H1 (cell line): ENCODE data around the gene DBP. TPM values are rescaled to one million over a fixed set of nuclear protein-coding genes. Genes with fewer than 3 reads are reported as not detected.

Source experiments
- CBX5 ChIP-seq: fragments of 300-800, 300-1000 bp; sonication (generic); IDR thresholded peaks from 2 replicates; pipeline ENCODE4 v1.7.1; 2016; ENCODE audit warnings: antibody characterized with exemption, low read length, low read depth
- GABPA ChIP-seq: IDR thresholded peaks from 2 replicates; pipeline ENCODE4 v1.6.1; 2011; ENCODE audit warnings: mild to moderate bottlenecking, low read length, moderate library complexity, borderline replicate concordance; ENCODE audit not compliant: insufficient read depth
- polyA plus RNA-seq, 7 experiments: library from polyadenylated mRNA; depleted of rRNA in 3 of 7; stranded (reverse) in 5 of 7; unstranded in 2 of 7; fragments of >200 nt in 5 of 7; fragments of 200-250 nt in 2 of 7; gene quantifications; 1 replicate in 5 of 7; 2 replicates in 1 of 7; 4 replicates in 1 of 7; pipeline versions ENCODE4 v1.2.1 to v1.2.3, GENCODE V29; 2011 to 2013; ENCODE audit warnings: missing spikeins in 2 of 7, mixed read lengths in 2 of 7
- total RNA-seq: library from RNA; stranded (reverse); fragmentation: NEBNext Ultra II Directional; extraction: Animal tissue kit (Norgen Biotek cat#: 25700); gene quantifications from 2 replicates; pipeline ENCODE4 v1.2.1, GENCODE V29; 2021
- TF ChIP-seq, protein P1 (sequence below), 3 experiments: IDR thresholded peaks; 1 replicate in 2 of 3; 2 replicates in 1 of 3; pipeline versions ENCODE4 v1.5.1 to v1.6.1; 2011; ENCODE audit warnings: low read length in 3 of 3, mild to moderate bottlenecking in 3 of 3, inconsistent platforms in 2 of 3, low read depth in 1 of 3, moderate library complexity in 1 of 3; ENCODE audit not compliant: insufficient read depth in 1 of 3; ENCODE audit errors: control extremely low read depth in 1 of 3

Gene DBP
- total and polyA plus RNA-seq, 2 of the 8 experiments (the other 6 are each of a cell fraction or from before 2014, with no cell fraction given) = 7.5 to 8.3 TPM

DNA sequence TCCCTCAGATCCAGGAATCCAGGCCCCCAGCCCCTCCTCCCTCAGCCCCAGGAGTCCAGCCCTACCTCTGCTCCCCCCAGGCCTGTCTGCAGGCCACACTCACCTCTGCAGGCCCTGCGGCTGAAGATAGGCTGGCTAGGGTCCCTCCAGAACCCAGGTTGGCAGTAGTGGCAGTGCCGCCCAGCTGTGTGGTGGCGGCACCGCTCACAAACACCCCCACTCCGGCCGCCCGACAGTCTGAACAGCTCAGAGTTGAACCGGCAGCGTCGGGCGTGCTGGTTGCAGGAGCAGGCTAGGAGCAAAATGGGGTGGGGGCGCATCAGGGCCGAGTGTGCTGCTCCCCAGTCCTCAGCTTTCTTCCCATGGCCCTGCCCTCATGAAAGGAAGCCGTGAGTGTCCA is 27.3 kb upstream of the DBP start (continued):
- TF ChIP-seq, protein P1, sequence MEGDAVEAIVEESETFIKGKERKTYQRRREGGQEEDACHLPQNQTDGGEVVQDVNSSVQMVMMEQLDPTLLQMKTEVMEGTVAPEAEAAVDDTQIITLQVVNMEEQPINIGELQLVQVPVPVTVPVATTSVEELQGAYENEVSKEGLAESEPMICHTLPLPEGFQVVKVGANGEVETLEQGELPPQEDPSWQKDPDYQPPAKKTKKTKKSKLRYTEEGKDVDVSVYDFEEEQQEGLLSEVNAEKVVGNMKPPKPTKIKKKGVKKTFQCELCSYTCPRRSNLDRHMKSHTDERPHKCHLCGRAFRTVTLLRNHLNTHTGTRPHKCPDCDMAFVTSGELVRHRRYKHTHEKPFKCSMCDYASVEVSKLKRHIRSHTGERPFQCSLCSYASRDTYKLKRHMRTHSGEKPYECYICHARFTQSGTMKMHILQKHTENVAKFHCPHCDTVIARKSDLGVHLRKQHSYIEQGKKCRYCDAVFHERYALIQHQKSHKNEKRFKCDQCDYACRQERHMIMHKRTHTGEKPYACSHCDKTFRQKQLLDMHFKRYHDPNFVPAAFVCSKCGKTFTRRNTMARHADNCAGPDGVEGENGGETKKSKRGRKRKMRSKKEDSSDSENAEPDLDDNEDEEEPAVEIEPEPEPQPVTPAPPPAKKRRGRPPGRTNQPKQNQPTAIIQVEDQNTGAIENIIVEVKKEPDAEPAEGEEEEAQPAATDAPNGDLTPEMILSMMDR (IDR thresholded peaks at IDR 0.05; ENCODE audit: control extremely low read depth in 1 of 3, insufficient read depth in 1 of 3, low read depth in 1 of 3, low read length in 3 of 3) = no peak
- no peak for TF ChIP-seq CBX5
- no peak for TF ChIP-seq GABPA
